ENCODE data around the gene DENND2C.

GRCh38 chr1:114587203-114587991 lies 82.5 kb downstream of the DENND2C start:
- no peak for TF ChIP-seq CTCF (IDR thresholded peaks at IDR 0.05)
- no peak for TF ChIP-seq POLR2A (IDR thresholded peaks at IDR 0.05)
- no peak for TF ChIP-seq POLR2AphosphoS5 (IDR thresholded peaks at IDR 0.05)

Data from prostate gland (tissue), 2 donors.